Right lobe of liver (tissue), 6 donors: ENCODE results near the gene BRPF3. TPM values are rescaled to one million over a fixed set of nuclear protein-coding genes. Genes with fewer than 3 reads are reported as not detected.

Experiments
- ATAC-seq, 4 donors: fragments of 200-7000 bp; cut with Tn5 transposase; one replicate each; pipeline ENCODE4 v1.9.1; 2020; ENCODE audit warnings: mild to moderate bottlenecking in 4 of 4, moderate library complexity in 4 of 4
- DNase-seq, 3 donors: peaks; one replicate each; pipeline ENCODE4 v3.0.0-alpha.2; 2020
- H3K27ac ChIP-seq, 3 donors: fragments of 200-600 bp; one replicate each; pipeline ENCODE4 v1.8.0; 2022
- H3K27me3 ChIP-seq, 2 donors: fragments of 200-600 bp; one replicate each; pipeline ENCODE4 v1.8.0; 2022
- H3K36me3 ChIP-seq, 4 donors: fragments of 200-600 bp; sonication (generic) in 1 of 4; one replicate each; pipeline versions ENCODE4 v1.5.1 to v1.8.0; 2017 to 2022; ENCODE audit warnings: control low read depth in 1 of 4
- H3K4me1 ChIP-seq, 4 donors: fragments of 200-600 bp; sonication (generic) in 1 of 4; one replicate each; pipeline versions ENCODE4 v1.5.1 to v1.8.0; 2017 to 2022; ENCODE audit warnings: control low read depth in 1 of 4
- H3K4me3 ChIP-seq, 3 donors: fragments of 200-600 bp; one replicate each; pipeline ENCODE4 v1.8.0; 2022
- H3K9me3 ChIP-seq, 4 donors: fragments of 200-600 bp; sonication (generic) in 1 of 4; one replicate each; pipeline versions ENCODE4 v1.5.1 to v1.8.0; 2017 to 2022; ENCODE audit warnings: control low read depth in 1 of 4
- CTCF ChIP-seq, 4 donors: fragments of 200-600 bp in 3 of 4; fragments of 450-650 bp in 1 of 4; IDR thresholded peaks; one replicate each; pipeline versions ENCODE4 v1.5.1 to v1.8.0; 2016 to 2022; ENCODE audit warnings: antibody characterized with exemption in 4 of 4, mild to moderate bottlenecking in 2 of 4
- POLR2A ChIP-seq: fragments of 450-650 bp; IDR thresholded peaks from one replicate; pipeline ENCODE4 v1.6.1; 2017; ENCODE audit warnings: antibody characterized with exemption, mild to moderate bottlenecking
- WGBS: methylation state at CpG from one replicate; pipeline ENCODE4 v1.1.6; 2018; ENCODE audit warnings: low coverage, low lambda C conversion rate; ENCODE audit not compliant: insufficient coverage; ENCODE audit errors: missing lambda C conversion rate; 5-methylcytosine and 5-hydroxymethylcytosine counted together
- intact Hi-C, 2 donors: fragments of 100-400 bp; cut with DNase I; formaldehyde crosslinking; loops; one replicate each; pipeline versions ENCODE4 v1.11.2 to v1.14.1; 2022
- total RNA-seq, 6 experiments: library from RNA; depleted of rRNA in 2 of 6; stranded (reverse); fragments of >200 nt in 2 of 6; fragmentation: NEBNext Ultra II Directional in 3 of 6; extraction: Animal tissue kit (Norgen Biotek cat#: 25700) in 3 of 6; gene quantifications; one replicate each; pipeline versions ENCODE4 v1.1.0 to v1.2.4, GENCODE V29; 2016 to 2023
- donor health status: DM: no; HTN: yes; CAD: no.
- donor health status: DM: no; HTN: no; CAD: no.
- donor health status: DM: no; HTN: no; CAD: no.
- donor health status: DM: no; HTN: yes; CAD: no.
- donor health status: DM: no; HTN: yes; CAD: no.

The BRPF3 gene
- total RNA-seq, 6 experiments from 2014 or later = 14.2 to 20.8 (median 18.6) TPM

GRCh38 chr6:36248980-36249379 lies 52.4 kb downstream of the BRPF3 start:
- no peaks in the 10 kb centered on the region for H3K9me3 ChIP-seq
- H3K4me3 ChIP-seq = no peak overlapping the region
- no peak for DNase-seq
- 70% methylated on average over 1 of the region's 1 CpG for WGBS
- H3K27me3 ChIP-seq = no peaks in the 10 kb centered on the region
- H3K27ac ChIP-seq = no peak overlapping the region
- no peaks in the 10 kb centered on the region for H3K4me1 ChIP-seq
- peak in 1 of 4 donors; percentile 23 for ATAC-seq
- intact Hi-C loops = no loop called here
- H3K36me3 ChIP-seq = no peaks in the 10 kb centered on the region
- TF ChIP-seq CTCF (IDR thresholded peaks at IDR 0.05) (no peak), POLR2A (no peak)

GRCh38 chr6:36249536-36249935 lies 53.0 kb downstream of the BRPF3 start:
- Histone ChIP-seq H3K27ac (no peak overlapping the region), H3K9me3 (no peaks in the 10 kb centered on the region), H3K27me3 (no peaks in the 10 kb centered on the region), H3K36me3 (no peaks in the 10 kb centered on the region), H3K4me3 (no peak overlapping the region), H3K4me1 (no peaks in the 10 kb centered on the region)
- ATAC-seq = no peak
- intact Hi-C loops = no loop called here
- TF ChIP-seq CTCF (IDR thresholded peaks at IDR 0.05) (no peak), POLR2A (no peak)
- 65% methylated on average over 3 of the region's 5 CpGs for WGBS
- no peak for DNase-seq

GRCh38 chr6:36252005-36252404 lies 55.5 kb downstream of the BRPF3 start:
- H3K27me3 ChIP-seq = no peaks in the 10 kb centered on the region
- no peaks in the 10 kb centered on the region for H3K9me3 ChIP-seq
- TF ChIP-seq POLR2A = no peak
- no peak for TF ChIP-seq CTCF (IDR thresholded peaks at IDR 0.05)
- H3K4me3 ChIP-seq = no peak overlapping the region
- H3K27ac ChIP-seq = no peak overlapping the region
- WGBS = 65% methylated on average over 2 of the region's 2 CpGs
- no peaks in the 10 kb centered on the region for H3K36me3 ChIP-seq
- no peaks in the 10 kb centered on the region for H3K4me1 ChIP-seq
- no peak for ATAC-seq
- DNase-seq = no peak
- intact Hi-C loops = no loop called here

GRCh38 chr6:36263390-36264000 lies 67.0 kb downstream of the BRPF3 start:
- no peaks in the 10 kb centered on the region for H3K36me3 ChIP-seq
- TF ChIP-seq CTCF (IDR thresholded peaks at IDR 0.05) = no peak
- no peak for TF ChIP-seq POLR2A
- DNase-seq = no peak
- no peak overlapping the region for H3K27ac ChIP-seq
- H3K27me3 ChIP-seq = no peaks in the 10 kb centered on the region
- WGBS = 63% methylated on average over 7 of the region's 9 CpGs
- intact Hi-C loops = no loop called here
- H3K4me1 ChIP-seq = no peaks in the 10 kb centered on the region
- no peaks in the 10 kb centered on the region for H3K9me3 ChIP-seq
- no peak for ATAC-seq
- H3K4me3 ChIP-seq = no peak overlapping the region

- H3K27ac ChIP-seq = no peak overlapping the region
- DNase-seq (no peak), ATAC-seq (no peak)
- no peaks in the 10 kb centered on the region for H3K27me3 ChIP-seq
- WGBS = 15% methylated on average over 1 of the region's 1 CpG
- H3K9me3 ChIP-seq = no peaks in the 10 kb centered on the region
- no peaks in the 10 kb centered on the region for H3K4me1 ChIP-seq
- intact Hi-C loops = no loop called here
- TF ChIP-seq POLR2A (no peak), CTCF (IDR thresholded peaks at IDR 0.05) (no peak)
- no peaks in the 10 kb centered on the region for H3K36me3 ChIP-seq
- no peak overlapping the region for H3K4me3 ChIP-seq
Observed at GRCh38 chr6:36265744-36266143, 69.2 kb downstream of the BRPF3 start.
